Sciatic nerve (tissue), 2 donors: ENCODE measurements around the gene TMEM156. TPM values are rescaled to one million over a fixed set of nuclear protein-coding genes. Genes with fewer than 3 reads are reported as not detected.
"Not testable (repeated sequence)": the region's sequence is repeated elsewhere in the genome, so short reads cannot be mapped to it uniquely, and the experiment has no call there.

Experiments used
- ATAC-seq: fragments of 200-7000 bp; cut with Tn5 transposase; one replicate; pipeline ENCODE4 v1.9.1; 2020; ENCODE audit warnings: mild to moderate bottlenecking, moderate library complexity
- DNase-seq: peaks from one replicate; pipeline ENCODE4 v3.0.0-alpha.2; 2020; ENCODE audit warnings: low spot score
- intact Hi-C: fragments of 100-400 bp; cut with DNase I; formaldehyde crosslinking; loops from one replicate; pipeline ENCODE4 v1.14.2; 2022
- total RNA-seq: library from RNA; stranded (reverse); fragmentation: NEBNext Ultra II Directional; extraction: Animal tissue kit (Norgen Biotek cat#: 25700); gene quantifications from one replicate; pipeline ENCODE4 v1.2.1, GENCODE V29; 2021
- donor health status: DM: no; HTN: no; CAD: no.
- donor health status: DM: no; HTN: no; CAD: no.

The TMEM156 gene
- total RNA-seq, 1 donor from 2014 or later: 0.62 TPM

DNA sequence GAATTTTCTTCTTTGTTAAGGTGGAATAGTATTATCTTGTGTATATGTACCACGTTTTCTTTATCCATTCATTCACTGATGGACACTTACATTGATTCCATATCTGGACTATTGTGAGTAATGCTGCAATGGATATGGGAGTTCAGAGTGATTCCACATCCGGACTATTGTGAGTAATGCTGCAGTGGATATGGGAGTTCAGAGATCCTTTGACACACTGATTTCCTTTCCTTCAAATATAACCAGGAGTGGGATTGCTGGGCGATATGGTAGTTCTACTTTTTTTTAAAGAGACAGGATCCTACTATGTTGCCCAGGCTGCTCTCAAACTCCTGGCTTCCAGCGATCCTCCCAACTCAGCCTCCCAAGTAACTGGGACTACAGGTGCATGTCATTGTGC is 12.1 kb downstream of the TMEM156 start:
- ATAC-seq (no peak), DNase-seq (no peak)
- intact Hi-C loops: no loop called here

DNA sequence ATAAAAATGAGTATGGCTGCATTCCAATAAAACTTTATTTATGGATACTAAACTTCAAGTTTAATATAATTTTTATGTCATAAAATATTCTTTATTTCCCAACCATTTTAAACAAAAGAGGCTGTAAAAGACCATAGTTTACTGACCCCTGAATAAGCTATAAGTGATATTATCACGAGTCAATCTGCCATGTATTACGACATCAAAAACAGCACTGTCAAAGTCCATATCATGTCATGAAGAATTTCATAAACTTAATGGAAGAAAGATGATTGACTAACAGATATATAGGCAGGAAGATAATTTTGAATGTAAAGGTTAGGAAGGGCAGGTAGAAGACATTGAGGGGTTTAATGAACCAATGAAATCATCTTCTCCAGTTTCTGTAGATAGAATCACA is 18.2 kb downstream of the TMEM156 start:
- intact Hi-C loops: no loop called here
- no peak for ATAC-seq

DNA sequence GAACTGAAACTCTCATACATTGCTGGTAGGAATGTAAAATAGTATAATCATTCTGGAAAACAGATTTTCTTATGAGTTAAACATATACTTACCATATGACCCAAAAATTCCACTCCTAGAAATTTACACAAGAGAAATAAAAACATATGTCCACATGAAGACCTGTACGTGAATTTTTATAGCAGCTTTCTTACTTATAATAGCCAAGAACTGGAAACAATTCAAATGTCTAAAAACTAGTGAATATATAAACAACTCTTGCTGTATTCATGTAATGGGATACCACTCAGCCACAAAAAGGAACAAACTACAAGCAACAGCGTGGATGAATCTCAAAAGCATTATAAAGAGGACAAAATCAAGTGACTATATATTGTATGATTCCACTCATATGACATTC is 27.5 kb downstream of the TMEM156 start:
- DNase-seq (no peak), ATAC-seq (no peak)
- intact Hi-C loops: no loop called here

More for the DNA sequence above, 18.2 kb downstream of the TMEM156 start:
- no peak for DNase-seq

DNA sequence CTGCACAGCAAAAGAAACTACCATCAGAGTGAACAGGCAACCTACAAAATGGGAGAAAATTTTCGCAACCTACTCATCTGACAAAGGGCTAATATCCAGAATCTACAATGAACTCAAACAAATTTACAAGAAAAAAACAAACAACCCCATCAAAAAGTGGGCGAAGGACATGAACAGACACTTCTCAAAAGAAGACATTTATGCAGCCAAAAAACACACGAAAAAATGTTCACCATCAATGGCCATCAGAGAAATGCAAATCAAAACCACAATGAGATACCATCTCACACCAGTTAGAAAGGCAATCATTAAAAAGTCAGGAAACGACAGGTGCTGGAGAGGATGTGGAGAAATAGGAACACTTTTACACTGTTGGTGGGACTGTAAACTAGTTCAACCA is 30.2 kb downstream of the TMEM156 start:
- ATAC-seq, DNase-seq, intact Hi-C loops: not testable (repeated sequence)

DNA sequence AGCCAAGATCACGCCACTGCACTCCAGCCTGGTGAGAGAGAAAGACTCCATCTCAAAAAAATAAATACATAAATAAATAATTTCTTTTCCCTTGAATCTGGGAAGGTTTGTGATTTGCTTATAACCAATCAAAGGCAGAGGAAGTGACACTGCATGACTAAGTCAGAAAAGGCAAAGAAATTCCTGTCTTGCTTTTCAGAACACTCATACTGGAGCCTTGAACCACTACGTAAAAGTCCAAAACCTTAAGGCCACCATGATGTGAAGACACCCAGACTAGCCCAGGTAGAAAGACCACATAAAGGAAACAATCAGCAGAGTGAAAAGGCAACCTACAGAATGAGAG is 36.6 kb downstream of the TMEM156 start:
- DNase-seq: no peak
- ATAC-seq: no peak
- intact Hi-C loops: no loop called here

DNA sequence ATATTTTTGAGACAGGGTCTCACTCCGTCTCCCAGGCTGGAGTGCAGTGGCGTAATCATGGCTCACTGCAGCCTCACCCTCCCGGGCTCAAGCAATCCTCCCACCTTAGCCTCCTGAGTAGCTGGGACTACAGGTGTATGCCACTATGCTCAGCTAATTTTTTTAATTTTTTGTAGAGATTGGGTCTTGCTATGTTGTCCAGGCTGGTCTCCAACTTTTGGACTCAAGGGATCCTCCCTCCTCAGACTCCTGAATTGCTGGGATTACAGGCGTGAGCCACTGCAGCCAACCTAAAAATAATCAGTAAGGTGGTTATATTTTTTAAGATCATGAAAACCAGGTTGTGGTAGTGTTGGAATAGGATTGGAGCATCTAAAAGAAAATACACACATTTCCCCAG is 38.1 kb downstream of the TMEM156 start:
- DNase-seq: no peak
- intact Hi-C loops: no loop called here
- ATAC-seq: no peak

DNA sequence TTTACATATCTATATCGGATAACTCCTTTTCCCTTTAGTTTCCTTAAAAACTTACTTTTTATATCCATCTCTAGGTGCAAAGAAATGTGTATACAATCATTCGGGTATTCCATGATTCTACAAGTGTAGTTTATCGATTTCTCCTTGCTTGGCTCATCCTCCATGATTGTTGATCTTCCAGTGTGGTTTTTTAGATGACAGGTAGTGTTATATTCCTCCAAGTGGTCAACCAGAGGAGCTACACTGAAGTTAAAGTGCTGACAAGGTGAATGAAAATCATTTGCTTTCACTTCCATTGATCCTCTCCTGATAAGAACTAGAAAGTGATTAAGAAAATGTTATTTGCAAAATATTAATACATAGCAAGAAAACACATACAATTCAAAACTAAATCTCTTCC is 38.5 kb downstream of the TMEM156 start:
- intact Hi-C loops: no loop called here
- no peak for DNase-seq
- no peak for ATAC-seq

DNA sequence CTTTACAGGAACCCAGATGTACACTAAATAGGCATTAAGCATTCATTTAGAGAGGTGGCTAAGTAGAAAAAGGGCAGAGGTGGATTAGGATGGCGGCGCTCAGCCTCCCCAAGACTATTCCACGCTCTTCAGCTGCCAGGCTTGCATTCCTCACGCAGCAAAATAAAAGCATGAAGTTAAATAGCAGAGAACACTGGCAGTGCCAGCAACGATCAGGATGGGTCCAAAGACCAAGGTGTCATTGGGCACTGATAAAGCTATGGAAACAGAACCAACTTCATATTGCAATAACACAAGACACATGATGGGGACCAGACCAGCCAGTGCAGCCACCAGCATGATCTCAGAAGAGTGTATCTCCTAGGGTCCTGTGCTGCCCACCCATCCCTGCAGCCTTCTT is 42.0 kb downstream of the TMEM156 start:
- intact Hi-C loops: no loop called here
- no peak for DNase-seq
- no peak for ATAC-seq

DNA sequence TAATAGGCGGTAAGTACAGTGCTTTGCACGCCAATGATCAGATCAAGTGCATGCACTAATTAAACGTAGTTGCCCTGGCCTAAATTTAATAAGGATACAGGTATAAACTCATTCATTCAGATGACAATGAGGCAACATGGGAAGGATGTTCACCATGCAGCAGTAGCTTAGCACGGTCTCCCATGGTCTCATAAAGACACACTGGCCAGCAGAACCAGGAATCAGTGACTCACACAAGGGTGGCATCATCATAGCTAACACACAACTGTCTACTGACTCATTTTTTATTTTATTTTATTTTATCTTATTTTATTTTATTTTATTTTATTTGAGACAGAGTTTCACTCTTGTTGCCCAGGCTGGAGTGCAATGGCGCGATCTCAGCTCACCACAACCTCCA is 42.7 kb downstream of the TMEM156 start:
- DNase-seq (no peak), ATAC-seq (no peak)
- intact Hi-C loops: no loop called here

DNA sequence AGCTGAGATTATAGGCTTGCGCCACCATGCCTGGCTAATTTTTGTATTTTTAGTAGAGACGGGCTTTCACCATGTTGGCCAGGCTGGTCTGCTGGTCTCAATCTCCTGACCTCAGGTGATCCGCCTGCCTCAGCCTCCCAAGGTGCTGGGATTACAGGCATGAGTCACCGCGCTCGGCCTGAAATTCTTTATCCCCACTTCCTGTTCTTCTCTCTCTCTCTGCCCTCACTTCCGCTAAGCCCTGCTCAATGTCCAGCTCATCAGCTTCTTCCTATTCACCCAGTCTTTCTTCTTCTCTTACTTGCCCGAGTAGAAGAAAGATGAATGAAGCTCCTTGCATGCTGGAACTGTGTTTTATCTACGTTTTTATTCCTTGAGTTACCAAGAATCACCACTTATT is 43.9 kb downstream of the TMEM156 start:
- ATAC-seq, intact Hi-C loops, DNase-seq: not testable (repeated sequence)

DNA sequence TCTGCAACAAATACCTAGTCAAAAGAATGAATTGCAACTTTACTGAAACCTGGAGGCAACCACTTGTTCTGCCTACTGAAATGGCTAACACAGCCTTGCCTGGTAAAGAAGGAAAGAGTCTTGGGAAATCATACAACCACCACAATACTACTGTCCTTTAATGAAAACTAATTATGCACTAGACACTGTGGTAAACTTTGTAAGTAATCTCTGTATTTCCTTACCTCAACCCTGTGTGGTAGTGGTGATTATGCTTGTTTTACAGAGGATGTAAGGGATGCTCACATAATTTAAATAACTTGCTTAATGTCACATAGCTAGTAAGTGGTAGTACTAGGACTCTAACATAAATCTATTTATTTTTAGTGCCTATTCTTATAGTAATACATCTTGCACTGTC is 44.7 kb downstream of the TMEM156 start:
- no peak for DNase-seq
- intact Hi-C loops: no loop called here
- ATAC-seq: no peak

DNA sequence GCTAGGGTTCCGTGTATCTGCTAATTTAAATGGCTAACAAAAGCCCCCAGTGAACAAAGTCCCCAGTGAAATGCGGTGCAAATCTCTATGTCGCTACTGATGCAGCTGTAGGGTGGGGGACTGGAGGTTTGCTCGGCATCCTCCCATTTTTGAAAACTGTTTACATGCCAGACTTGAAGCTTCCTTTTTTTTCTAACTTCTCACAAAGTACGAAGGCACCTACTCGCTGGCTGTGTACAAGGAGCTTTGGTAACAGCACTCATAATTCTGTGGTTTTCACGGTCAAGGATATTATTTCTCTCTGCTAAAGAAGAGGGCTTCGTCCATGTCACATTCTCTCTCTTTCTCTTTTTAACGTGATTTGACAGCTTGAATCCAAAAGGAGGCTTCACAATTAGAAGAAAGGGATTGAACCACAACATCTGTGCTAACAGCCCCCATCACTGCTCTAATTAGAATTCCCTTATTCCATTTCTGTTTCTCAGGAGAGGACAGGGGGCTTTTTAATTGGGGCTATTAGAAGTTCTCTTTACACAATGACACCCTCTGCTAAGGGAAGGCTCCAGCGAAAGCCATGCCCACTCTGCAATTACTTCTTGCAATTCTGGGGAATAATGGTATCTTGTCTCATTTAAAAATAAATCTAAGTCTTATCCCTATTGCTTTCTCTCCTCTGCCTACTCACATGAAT is 46.7 kb downstream of the TMEM156 start:
- intact Hi-C loops: no loop called here
- DNase-seq (no peak), ATAC-seq (no peak)

DNA sequence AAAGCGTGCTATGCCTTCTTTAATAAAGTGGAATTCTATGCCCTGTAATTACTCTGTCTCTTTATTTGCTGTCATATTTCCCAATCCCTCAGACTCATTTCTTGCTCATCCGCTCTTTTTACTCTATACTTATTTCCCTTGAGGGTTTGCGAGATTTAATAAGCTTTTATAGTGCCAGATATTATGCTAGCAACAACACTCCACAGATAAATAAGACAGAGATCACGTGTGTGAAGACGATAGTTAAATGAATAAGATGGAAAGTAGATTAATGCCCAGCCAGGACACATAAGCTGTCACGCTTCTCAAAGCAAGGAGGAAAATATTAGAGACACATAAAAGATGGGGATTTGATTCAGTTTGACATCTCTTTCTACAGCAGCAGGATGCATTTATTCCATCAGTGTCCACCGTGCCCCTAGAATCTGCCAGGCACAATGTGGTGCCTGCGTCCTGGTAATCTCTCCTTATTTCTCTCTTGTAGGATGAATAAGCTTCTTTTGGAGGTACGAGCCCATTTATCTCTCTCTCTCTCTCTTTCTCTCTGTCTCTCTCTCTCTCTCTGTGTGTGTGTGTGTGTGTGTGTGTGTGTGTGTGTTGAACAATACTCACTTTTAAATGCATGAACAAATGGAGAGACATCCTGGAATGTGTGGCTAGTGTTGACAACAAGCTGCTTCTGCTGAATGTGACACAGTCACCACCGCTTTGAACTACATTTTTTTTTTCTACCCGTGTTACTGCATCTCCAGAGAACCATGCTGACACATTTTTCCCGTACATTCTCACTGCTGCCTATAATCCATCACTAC is 48.2 kb downstream of the TMEM156 start:
- ATAC-seq (no peak), DNase-seq (no peak)
- intact Hi-C loops: no loop called here

DNA sequence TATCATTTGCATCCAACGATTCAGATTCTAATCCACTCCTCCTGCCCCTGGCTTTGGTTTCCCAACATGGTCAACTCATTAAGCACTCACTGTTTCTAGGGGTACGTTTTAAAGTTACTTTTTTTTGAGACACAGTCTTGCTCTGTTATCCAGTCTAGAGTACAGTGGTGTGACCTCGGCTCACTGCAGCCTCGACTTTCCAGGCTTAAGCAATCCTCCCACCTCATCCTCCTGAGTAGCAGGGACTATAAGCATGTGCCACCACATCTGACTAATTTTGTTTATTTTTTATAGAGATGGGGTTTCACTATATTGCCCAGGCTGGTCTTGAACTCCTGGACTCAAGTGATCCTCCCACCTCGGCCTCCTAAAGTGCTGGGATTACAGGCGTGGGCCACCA is 48.9 kb downstream of the TMEM156 start:
- no peak for ATAC-seq
- no peak for DNase-seq
- intact Hi-C loops: no loop called here

DNA sequence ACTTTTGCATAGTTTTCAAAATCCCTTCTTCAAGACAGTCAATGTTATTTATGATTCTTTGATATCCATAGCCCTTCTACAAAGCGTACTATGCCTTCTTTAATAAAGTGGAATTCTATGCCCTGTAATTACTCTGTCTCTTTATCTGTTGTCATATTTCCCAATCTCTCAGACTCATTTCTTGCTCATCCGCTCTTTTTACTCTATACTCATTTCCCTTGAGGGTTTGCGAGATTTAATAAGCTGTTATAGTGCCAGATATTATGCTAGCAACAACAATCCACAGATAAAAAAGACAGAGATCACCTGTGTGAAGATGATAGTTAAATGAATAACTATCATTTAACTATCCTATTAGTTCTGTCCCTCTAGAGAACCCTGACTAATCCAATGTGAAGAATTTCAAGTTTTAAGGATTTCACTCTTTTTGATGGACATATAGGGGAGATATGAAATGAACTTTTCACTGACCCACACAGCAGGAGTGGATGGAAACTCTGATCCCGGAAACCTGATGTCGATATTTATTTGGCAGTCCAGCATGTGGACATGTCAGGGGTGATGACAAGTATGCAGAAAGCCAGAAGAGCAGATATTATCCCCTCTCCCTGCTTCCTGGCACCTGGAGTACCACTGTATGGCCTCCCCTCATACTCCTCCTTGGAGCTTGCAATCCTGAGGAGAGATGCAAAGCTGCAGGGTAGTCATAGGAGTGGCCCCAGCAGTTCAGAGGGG is 49.7 kb downstream of the TMEM156 start:
- intact Hi-C loops: no loop called here
- ATAC-seq: no peak

DNA sequence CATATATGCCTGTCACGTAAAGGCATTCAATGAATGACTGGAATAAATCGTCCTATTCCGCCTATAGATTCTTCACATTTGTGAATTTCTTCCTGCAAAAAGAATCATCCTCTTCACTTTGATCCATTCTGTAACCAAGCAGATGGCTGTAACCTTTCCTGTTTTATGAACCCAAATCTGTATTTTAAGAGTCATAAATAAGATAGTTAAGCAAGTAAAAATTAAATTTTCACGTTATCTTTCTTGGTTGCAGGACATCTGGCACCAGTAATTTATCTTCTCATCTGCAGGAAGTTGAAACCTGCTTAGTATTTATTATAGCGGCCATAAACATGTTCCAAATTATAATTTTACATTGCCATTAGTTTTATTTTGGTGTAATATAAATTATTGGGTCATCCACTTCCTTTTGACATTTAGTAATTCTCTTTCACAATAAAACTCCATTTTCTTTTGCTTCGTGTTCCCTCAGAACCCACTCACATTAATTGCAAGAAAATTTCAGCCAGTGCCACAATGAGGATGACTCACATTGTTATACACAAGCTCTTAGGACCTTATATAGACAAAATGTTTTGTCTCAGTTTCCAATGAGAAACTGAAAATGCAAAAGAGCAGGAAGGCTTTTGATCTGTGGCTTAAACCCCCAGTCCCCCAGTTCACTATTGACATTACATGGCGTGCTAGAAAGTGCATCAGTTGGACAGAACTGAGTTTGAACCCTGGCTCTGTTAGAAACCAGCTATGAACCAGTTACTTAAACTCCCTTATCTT is 51.1 kb downstream of the TMEM156 start:
- DNase-seq (no peak), ATAC-seq (no peak)
- intact Hi-C loops: no loop called here

More for the DNA sequence above, 49.7 kb downstream of the TMEM156 start:
- DNase-seq: no peak

DNA sequence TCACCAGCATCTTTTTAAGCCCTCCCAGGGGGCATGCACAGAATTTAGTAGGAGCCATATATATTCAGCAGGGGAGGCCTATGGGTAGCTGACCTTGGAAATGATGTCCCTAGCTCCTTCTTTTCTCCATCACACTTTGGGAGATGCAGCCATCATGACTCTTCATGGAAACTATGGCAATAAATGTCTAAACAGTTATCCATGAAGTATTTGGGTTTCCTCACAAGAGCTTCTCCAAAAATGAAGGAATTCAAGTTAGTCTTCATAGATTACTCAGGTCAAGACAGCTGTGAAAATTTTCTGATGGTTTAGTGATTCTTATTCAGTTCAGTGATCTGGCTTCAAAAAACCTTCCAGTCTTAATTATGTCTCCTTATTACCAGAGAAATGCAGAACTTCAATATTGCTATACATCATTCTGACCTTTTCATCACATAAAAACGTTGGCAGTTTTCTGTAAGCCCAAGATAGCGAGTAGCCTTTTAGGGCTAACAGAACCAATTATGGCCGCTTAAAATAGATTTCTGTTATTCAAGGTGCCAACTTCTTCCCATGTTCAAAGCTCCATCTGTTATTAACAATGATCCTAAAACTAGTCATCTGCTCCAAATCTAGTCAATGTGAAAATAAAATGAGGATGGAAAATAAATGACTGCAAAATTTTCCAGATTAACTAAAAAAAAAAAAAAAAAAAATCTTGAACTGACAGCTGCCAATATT is 52.5 kb downstream of the TMEM156 start:
- intact Hi-C loops: no loop called here
- no peak for ATAC-seq
- DNase-seq: no peak

DNA sequence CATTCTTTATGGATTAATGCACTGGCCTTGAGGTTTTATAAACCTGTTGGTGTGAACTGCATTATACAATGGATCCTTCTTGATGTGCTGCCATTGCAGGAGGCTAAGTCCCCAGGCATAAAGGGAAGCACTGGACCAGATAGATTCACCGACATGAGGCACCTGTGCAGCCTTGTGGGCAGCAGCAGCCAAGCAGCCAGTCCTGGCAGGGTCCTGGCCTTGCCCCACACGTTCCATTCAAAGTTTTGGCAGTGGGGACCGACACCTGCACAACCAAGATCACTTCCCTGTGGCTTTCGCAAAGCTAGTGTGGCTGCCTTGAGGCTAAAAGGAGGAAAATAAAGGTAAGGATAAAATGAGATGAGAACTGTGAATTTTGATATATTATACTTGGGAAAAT is 53.1 kb downstream of the TMEM156 start:
- DNase-seq (no peak), ATAC-seq (no peak)
- intact Hi-C loops: no loop called here

DNA sequence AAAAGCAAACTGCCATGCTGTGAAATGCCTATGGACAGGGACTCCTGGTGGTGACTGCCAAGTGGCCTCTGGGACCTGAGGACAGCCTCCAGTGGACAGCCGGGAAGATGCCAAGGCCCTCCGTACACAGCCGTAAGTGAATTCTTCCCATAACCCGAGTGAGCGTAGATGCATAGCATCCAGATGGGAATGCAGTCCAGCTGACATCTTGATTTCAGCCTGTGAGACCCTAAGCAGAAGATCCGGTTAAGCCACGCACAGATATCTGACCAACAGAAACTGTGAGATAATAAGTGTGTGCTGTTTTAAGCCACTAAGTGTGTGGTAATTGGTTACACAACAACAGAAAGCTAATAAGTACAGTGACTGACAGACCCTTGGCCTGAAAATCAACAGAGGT is 55.9 kb downstream of the TMEM156 start:
- ATAC-seq (no peak), DNase-seq (no peak)
- intact Hi-C loops: no loop called here
